Activated T-cell treated with anti-CD3 and anti-CD28 coated beads for 4 hours (primary cell): ENCODE results near the gene SPP1.
"Not testable (repeated sequence)": the region's sequence is repeated elsewhere in the genome, so short reads cannot be mapped to it uniquely, and the experiment has no call there.

Experiments used
- DNase-seq: peaks from one replicate; pipeline ENCODE4 v3.0.0-alpha.2; 2020

The SPP1 gene

DNA sequence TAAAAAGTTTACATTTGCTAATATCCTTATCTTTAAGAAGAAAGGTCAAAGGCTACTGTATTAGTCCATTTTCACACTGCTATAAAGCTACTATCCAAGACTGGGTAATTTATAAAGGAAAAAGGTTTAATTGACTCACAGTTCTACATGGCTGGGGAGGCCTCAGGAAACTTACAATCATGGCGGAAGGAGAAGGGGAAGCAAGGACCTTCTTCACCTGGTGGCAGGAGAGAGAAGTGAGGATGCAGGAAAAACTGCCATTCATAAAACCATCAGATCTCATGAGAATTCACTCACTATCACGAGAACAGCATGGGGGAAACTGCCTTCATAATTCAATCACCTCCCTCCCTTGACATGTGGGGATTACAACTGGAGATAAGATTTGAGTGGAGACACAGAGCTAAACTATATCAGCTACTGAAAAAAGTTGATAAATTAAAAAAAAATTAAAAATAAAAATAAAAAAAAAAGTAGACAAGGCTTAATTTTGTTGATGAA lies 23.7 kb downstream of the SPP1 start:
- not testable (repeated sequence) for DNase-seq

GRCh38 chr4:88001871-88002270 lies 26.4 kb downstream of the SPP1 start:
- no peak for DNase-seq

DNA sequence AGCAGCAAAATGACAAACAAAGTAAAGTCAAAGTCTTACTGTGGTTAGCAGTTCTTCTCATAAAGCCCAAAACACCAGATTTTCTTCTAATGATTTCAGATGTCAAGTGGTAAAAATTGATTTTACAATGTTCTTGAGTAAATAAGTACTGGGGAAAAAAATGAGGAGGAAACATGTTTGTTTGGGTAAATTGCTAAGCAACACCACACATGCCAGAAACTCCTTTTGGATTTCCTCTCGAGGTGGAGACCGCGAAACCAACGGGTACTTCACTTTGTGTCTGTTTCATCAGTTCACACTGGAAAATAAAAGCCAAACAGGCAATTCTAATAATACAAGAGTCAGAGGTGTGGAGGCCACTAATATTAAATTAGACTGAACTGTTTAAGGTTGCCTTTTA lies 27.3 kb downstream of the SPP1 start:
- DNase-seq = no peak

DNA sequence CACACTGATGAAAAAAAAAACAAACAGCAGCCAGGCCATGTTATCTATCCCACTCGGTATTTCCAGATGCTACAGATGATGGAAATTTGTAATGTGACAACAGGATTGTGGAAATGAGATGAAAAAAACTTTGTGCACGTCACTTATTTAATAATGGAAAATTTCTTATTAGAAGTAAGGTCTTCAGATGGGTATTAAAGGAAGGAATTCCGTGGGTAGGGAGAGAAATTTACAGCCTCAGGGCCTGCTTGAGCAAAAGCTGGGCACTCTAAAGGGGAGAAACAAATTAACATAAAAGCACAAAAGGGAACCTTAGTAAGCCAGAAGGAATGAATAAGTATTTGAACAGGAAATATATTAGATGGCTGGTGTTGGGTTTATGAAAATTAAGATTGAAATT lies 27.7 kb downstream of the SPP1 start:
- DNase-seq = no peak

- DNase-seq = no peak
These were observed 29.6 kb downstream of the SPP1 start for GRCh38 chr4:88005076-88005475.

DNA sequence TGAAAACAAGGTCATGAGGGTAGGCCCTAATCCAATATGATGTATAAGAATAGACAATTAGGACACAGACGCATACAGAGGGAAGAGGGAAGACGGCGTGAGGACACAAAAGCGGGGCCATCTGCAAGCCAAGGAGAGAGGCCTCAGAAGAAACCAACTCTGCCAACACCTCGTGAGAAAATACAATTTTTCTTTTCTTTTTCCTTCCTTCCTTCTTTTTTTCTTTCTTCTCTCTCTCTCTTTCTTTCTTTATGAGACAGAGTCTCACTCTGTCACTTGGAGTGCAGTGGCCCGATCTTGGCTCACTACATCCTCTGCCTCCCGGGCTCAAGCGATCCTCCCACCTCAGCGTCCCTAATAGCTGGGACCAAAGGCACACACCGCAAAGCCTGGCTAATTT lies 30.4 kb downstream of the SPP1 start:
- no peak for DNase-seq

DNA sequence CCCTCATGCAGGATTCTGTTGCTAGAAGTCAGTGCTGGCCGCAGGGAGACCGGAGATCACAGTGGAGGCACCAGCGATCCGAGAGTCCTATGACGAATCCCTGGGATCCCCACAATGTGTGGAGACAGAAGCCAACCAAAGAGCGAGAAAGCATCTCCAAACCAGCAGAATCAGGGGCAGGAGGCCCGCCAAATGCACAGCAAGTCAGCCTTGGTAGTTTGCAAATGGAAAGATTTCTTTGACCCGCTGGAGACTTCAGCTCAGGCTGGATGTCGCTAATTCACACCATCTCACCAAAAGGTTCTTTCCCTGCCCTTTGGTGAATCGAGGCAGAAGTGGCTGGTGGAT lies 31.4 kb downstream of the SPP1 start:
- no peak for DNase-seq

- peak; percentile 70 for DNase-seq
These were observed 32.0 kb downstream of the SPP1 start, which contains the start of gene PKD2 for GRCh38 chr4:88007304-88008121. PKD2 (plus strand) TSS chr4:88007635; CDS start chr4:88007734, 99 bp downstream.

DNA sequence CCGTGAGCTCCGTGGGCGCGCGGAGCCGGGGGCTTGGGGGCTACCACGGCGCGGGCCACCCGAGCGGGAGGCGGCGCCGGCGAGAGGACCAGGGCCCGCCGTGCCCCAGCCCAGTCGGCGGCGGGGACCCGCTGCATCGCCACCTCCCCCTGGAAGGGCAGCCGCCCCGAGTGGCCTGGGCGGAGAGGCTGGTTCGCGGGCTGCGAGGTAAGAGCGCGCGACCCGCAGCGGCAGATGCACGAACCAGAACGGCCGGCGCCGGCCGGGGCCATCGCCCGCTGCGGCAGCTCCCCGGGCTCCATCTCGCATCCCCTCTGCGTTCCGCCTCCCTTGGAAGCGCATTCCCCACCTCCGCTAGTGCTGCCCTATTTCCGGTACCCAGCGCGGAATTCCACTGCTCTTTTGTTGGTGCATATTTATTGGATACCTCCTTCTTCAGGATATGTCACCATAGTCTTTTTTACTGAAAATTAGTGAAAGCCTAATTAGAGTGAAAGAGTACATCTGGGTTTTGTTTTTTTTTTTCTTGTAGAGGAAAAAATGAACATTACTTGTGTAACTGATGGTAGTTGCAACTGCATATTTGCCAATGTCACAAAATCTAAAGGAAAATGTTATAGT lies 32.7 kb downstream of the SPP1 start:
- DNase-seq = peak; percentile 1

DNA sequence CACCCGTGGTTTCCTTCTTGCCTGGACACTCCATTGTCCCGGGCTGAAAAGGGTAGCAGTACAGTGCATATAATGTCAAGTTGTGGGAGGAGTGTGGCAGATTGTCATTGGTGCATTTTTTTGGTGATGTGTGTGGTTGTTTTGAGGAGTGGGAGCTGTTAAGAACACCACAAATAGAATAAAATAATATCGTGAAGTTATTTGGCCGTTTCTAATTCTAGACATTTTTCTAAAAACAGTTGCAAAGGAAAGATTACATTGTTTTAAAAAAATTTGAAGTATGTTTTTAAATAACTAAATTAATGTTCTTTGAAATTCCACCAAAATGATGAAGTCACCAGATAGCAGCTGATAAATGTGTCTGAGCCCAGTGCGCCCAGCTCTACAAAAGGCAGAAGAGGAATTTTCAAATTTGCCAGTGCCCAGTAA lies 33.2 kb downstream of the SPP1 start:
- DNase-seq = no peak

- DNase-seq = no peak
These were observed 34.4 kb downstream of the SPP1 start for GRCh38 chr4:88009871-88010270.

- DNase-seq = no peak
These were observed 35.5 kb downstream of the SPP1 start for GRCh38 chr4:88010966-88011365.

DNA sequence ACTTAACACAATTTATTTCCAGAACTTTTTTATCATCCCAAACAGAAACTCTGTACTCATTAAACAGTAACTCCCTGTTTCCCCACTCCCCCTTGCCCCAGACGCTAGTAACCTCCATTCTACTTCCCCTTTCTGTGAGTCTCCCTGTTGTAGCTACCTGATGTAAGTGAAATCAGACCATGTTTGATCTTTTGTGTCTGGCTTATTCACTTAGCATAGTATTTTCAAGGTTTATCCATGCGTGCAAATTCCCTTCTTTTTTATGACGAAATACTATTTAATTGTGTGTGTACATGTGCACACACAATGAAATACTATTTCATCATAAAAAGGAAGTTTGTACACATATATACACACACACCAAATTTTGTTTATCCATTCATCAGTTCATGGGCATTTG lies 37.1 kb downstream of the SPP1 start:
- DNase-seq = no peak

- DNase-seq = no peak
These were observed 38.9 kb downstream of the SPP1 start for GRCh38 chr4:88014386-88014905.

- DNase-seq = no peak
These were observed 40.3 kb downstream of the SPP1 start for GRCh38 chr4:88015659-88016295.

GRCh38 chr4:88017516-88018297 lies 42.2 kb downstream of the SPP1 start:
- DNase-seq = no peak

GRCh38 chr4:88018466-88018865 lies 43.0 kb downstream of the SPP1 start:
- DNase-seq = no peak

- no peak for DNase-seq
These were observed 46.3 kb downstream of the SPP1 start for GRCh38 chr4:88021824-88022223.

- DNase-seq = no peak
These were observed 46.8 kb downstream of the SPP1 start for GRCh38 chr4:88022289-88022688.

GRCh38 chr4:88025868-88026661 lies 50.6 kb downstream of the SPP1 start:
- DNase-seq = not testable (repeated sequence)

GRCh38 chr4:88027611-88028608 lies 52.4 kb downstream of the SPP1 start:
- DNase-seq = no peak
